IPS-20b (cell line): ENCODE data around the gene MARCHF9.
"Not testable (repeated sequence)": the region's sequence is repeated elsewhere in the genome, so short reads cannot be mapped to it uniquely, and the experiment has no call there.

ENCODE experiments used
- H3K27ac ChIP-seq: one replicate; pipeline ENCODE4 v1.5.1; 2013; ENCODE audit warnings: low read length
- H3K27me3 ChIP-seq: 2 replicates; pipeline ENCODE4 v1.6.1; 2013; ENCODE audit warnings: mild to moderate bottlenecking, low read length, inconsistent platforms; ENCODE audit not compliant: insufficient read depth
- H3K36me3 ChIP-seq: 2 replicates; pipeline ENCODE4 v1.6.1; 2013; ENCODE audit warnings: low read depth, mild to moderate bottlenecking, inconsistent platforms, low read length, moderate library complexity; ENCODE audit not compliant: insufficient read depth
- H3K4me1 ChIP-seq: 2 replicates; pipeline ENCODE4 v1.6.1; 2013; ENCODE audit warnings: mild to moderate bottlenecking, control low read depth, inconsistent platforms, low read length, moderate library complexity; ENCODE audit not compliant: insufficient read depth
- H3K4me3 ChIP-seq: 2 replicates; pipeline ENCODE4 v1.5.1; 2013; ENCODE audit warnings: mild to moderate bottlenecking, low read length, inconsistent platforms
- H3K9ac ChIP-seq: 2 replicates; pipeline ENCODE4 v1.6.1; 2013; ENCODE audit warnings: low read depth, mild to moderate bottlenecking, inconsistent platforms, low read length, moderate library complexity
- H3K9me3 ChIP-seq: 2 replicates; pipeline ENCODE4 v1.6.1; 2013; ENCODE audit warnings: mild to moderate bottlenecking, low read depth, low read length, inconsistent platforms; ENCODE audit not compliant: insufficient read depth

MARCHF9 gene

DNA sequence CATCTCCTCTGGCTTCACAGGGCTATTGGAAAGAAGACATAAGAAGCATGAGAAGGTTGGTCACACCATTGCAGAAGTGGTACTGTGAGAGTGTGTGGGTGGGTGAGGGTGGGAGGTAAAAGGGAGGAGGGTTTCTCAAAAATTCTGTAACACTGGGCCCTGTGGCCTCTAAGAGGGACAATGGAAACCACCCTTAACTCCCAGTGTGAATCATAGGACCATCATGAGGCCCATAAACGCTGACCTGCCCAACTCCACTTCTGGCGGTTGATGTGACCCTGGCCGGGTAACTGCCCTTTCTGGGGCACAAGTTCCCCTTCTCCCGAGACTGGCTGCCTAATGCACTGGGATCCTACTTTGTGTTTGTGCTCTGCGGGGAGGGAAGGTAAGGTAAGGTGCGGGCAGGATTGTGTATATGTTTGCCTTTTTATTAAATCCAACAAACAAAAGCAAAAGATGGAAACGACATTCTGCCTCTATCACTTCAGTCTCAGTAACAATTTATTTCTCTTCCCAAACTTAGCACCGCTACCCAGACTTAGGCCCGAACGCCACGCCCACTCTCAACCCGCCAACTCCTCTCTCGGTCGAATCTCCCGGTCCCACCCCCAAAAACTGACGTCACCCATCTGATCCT is 16.5 kb downstream of the MARCHF9 start:
- H3K9me3 ChIP-seq = no peaks in the 10 kb centered on the region
- peaks cover 5% of the 10 kb centered on the region; the same call in 1 of the 2 replicates for H3K4me1 ChIP-seq
- H3K27ac ChIP-seq = peak overlapping the region; percentile 70
- H3K9ac ChIP-seq = peak overlapping the region; percentile 99
- peaks cover 26% of the 10 kb centered on the region for H3K27me3 ChIP-seq
- H3K36me3 ChIP-seq = peaks cover 34% of the 10 kb centered on the region
- peak overlapping the region; percentile 99 for H3K4me3 ChIP-seq

DNA sequence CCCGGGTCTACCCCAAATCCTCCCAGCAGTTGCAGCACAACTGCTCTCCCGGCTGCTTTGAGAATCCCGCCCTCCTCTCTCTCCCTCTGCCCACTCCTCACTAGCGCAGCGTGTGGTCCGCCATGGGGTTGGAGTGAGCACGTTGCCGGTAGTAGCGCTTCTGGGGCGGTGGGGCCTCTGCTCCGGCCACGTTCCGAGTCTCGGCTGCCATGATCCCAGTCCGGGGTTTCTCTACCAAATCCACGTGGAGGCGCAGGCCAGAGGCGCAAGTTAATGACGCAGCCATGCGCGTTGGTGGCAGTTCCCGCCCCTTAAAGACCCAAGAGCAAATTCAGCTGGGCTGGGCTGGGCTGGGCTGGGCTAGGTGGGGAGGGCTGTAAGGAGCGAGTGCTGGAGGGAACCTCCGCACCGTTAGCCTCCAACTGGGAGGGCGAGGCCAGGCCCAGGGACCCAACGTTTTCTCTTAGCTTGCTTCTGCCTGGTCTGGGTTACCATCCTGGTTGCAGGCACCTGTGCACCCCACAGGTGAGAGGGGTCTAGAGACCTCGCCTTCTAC is 17.0 kb downstream of the MARCHF9 start, which contains the start of gene METTL1:
METTL1 (minus strand) TSS at position 233 of the 556 bp plus-strand sequence; CDS start at position 211, 22 bp downstream.
- peaks cover 4% of the 10 kb centered on the region; the same call in 1 of the 2 replicates for H3K4me1 ChIP-seq
- peak within 1 kb of the TSS; percentile 70 for H3K27ac ChIP-seq
- H3K9me3 ChIP-seq = no peaks in the 10 kb centered on the region
- peak within 1 kb of the TSS; percentile 99 for H3K9ac ChIP-seq
- H3K27me3 ChIP-seq = peaks cover 21% of the 10 kb centered on the region
- H3K4me3 ChIP-seq = peak within 1 kb of the TSS; percentile 99
- peaks cover 34% of the 10 kb centered on the region for H3K36me3 ChIP-seq

DNA sequence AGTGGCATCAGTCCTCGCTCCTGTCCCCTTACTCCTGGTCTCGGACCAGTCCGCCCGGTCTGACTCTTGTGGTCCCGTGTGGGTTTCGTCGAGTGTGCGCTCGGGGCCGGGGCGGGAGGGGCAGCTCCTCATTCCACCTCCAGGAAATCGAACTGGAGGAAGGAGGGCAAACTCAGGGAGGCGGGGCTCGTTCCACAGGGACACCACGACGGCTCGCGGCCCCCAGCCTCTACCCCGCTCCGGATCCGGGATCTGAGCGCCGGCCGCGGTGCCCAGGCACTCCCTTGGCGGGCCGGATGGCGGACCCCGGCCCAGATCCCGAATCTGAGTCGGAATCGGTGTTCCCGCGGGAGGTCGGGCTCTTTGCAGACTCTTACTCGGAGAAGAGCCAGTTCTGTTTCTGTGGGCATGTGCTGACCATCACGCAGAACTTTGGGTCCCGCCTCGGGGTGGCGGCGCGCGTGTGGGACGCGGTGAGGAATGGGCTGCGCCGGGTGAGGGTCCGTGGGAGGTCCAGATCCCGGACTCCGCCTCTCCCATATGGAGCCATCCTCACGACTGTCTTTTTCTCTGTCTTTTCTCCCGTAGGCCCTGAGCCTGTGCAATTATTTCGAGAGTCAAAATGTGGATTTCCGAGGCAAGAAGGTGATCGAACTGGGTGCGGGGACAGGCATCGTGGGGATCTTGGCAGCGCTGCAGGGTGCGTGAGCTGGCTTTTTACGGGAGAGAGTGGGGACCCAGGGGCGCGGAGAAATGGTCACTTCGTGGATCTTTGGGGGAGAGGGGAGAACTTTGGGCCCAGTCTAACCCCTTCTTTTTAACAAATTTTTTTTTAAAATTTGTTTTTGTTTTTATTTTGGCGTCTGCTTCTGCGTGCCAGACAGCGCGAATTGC is 17.8 kb downstream of the MARCHF9 start, which contains the start of gene EEF1AKMT3:
EEF1AKMT3 (plus strand) TSS at position 186 of the 894 bp plus-strand sequence; CDS start at position 297, 111 bp downstream.
- Histone ChIP-seq H3K27ac (peak within 1 kb of the TSS; percentile 70), H3K4me3 (peak within 1 kb of the TSS; percentile 99), H3K9me3 (no peaks in the 10 kb centered on the region), H3K36me3 (peaks cover 34% of the 10 kb centered on the region), H3K4me1 (no peaks in the 10 kb centered on the region; the same call in 1 of the 2 replicates), H3K9ac (peak within 1 kb of the TSS; percentile 99), H3K27me3 (peaks cover 13% of the 10 kb centered on the region)

DNA sequence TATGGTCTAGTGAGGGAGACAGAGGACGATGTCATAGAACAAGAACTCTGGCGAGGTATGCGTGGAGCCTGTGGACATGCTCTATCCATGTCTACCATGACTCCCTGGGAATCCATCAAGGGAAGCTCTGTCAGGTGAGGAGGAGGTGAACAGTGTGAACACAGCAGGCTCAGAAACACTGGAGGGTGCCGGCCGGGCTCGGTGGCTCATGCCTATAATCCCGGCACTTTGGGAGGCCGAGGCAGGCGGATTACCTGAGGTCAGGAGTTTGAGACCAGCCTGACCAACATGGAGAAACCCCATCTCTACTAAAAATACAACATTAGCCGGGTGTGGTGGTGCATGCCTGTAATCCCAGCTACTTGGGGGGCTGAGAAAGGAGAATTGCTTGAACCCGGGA is 19.7 kb downstream of the MARCHF9 start:
- H3K27ac ChIP-seq, H3K4me3 ChIP-seq, H3K4me1 ChIP-seq, H3K9ac ChIP-seq, H3K27me3 ChIP-seq, H3K9me3 ChIP-seq: not testable (repeated sequence)
- H3K36me3 ChIP-seq = peaks cover 14% of the 10 kb centered on the region

DNA sequence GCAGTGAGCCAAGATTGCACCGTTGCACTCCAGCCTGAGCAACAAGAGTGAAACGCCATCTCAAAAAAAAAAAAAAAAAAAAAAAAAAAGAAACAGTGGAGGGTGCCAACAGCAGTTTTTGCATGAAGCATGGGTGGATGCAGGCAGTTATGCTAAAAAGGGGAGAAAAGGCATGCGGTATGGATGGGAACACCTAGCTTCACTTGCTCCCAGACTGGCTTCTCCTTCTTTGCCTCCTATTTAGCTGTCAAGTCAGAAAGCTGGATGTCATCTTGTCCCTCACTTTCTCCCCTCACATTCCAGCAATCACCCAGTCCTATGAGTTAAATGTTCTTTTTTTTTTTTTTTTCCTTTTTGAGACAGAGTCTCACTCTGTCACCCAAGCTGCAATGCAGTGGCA is 20.1 kb downstream of the MARCHF9 start:
- H3K36me3 ChIP-seq = peaks cover 10% of the 10 kb centered on the region
- no peaks in the 10 kb centered on the region for H3K4me1 ChIP-seq
- H3K9ac ChIP-seq = no peak overlapping the region
- no peaks in the 10 kb centered on the region for H3K9me3 ChIP-seq
- peaks cover 10% of the 10 kb centered on the region; the same call in 1 of the 2 replicates for H3K27me3 ChIP-seq
- H3K27ac ChIP-seq = no peak overlapping the region
- no peak overlapping the region for H3K4me3 ChIP-seq

DNA sequence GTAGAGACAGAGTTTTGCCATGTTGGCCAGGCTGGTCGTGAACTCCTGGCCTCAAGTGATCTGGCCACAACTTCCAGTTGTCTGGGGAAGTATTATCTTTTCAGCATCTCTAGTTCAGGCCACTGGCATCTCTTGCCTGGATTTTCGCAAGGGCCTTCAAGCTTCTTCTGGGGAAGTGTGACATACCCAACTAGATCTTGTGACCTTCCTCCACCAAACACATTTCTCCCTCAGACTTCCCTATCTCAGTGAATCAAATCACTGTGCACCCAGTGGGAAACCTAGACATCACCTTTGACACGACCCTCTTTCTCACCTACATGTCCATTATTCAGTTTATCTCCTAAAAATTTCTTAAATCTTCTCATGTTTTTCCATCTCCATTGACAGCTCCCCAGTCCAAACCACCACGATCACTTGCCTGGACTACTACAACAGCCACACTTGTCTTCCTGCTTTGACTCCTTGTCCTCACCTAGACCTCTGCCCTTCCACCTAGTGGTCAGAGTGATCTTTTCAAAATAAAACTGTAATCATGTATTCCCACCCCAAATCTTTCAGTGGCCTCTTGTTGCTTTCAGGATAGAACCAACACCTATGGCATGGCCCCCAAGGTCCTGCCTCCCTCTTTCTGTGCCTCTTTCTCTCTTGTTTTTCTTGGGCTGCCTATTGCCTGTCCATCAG is 20.8 kb downstream of the MARCHF9 start:
- Histone ChIP-seq H3K9me3 (no peaks in the 10 kb centered on the region), H3K9ac (no peak overlapping the region), H3K4me1 (no peaks in the 10 kb centered on the region), H3K4me3 (no peak overlapping the region), H3K27me3 (peaks cover 10% of the 10 kb centered on the region; the same call in 1 of the 2 replicates), H3K36me3 (peaks cover 4% of the 10 kb centered on the region; the same call in 1 of the 2 replicates), H3K27ac (no peak overlapping the region)

DNA sequence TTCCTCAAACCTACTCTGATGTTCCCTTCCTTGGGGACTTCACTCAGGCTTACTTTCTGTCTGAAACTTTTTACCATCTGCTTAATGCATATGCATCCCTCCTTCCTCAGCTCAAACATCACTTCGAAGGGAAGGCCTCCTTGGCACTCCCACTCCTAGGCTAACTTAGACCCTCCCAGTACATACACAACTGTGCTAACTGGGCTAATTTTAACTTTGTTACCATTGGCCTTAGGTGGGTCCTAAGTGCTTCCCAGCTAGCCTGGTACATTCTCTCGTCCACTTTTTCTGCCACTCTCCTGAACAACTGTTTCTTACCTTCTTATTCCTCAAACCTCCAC is 21.3 kb downstream of the MARCHF9 start:
- Histone ChIP-seq H3K36me3 (no peaks in the 10 kb centered on the region), H3K4me1 (no peaks in the 10 kb centered on the region), H3K4me3 (no peak overlapping the region), H3K27ac (no peak overlapping the region), H3K27me3 (peaks cover 10% of the 10 kb centered on the region; the same call in 1 of the 2 replicates), H3K9ac (no peak overlapping the region), H3K9me3 (no peaks in the 10 kb centered on the region)

DNA sequence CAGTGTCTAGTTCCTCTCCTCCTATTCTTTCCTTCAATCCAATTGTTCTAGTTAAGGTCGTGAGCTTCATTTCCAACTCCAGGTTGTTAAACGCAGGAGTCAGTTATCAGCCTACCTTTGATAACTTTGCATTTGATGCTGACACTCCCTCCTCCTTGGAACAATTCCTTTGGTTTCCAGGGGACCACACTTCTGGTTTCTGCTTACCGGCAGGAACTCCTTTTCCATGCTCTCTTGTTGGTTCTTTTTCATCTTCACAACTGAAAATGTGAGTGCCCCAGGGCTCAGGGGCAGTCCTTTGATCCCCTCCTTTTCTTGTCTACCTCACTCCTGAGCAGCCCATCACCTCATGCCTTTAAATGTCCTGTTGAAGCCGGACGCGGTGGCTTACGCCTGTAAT is 22.5 kb downstream of the MARCHF9 start:
- H3K36me3 ChIP-seq = no peaks in the 10 kb centered on the region
- no peaks in the 10 kb centered on the region for H3K4me1 ChIP-seq
- no peaks in the 10 kb centered on the region for H3K9me3 ChIP-seq
- no peak overlapping the region for H3K27ac ChIP-seq
- H3K9ac ChIP-seq = no peak overlapping the region
- H3K27me3 ChIP-seq = peaks cover 10% of the 10 kb centered on the region; the same call in 1 of the 2 replicates
- H3K4me3 ChIP-seq = no peak overlapping the region

DNA sequence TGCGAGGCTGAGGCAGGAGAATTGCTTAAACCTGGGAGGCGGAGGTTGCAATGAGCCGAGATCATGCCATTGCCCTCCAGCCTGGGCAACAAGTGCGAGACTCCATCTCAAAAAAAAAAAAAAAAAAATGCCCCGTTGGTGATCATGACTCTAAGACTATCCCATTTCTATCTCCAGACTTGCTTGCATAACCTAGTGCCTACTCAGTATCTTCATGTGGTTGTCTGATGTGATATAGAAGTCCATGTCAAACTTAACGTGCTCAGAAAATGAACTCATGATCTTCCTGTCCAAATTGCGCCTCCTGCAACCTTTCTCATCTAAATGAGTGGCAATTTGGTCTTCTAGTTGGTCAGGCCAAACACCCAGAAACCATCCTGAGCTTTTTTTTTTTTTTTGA is 23.0 kb downstream of the MARCHF9 start:
- Histone ChIP-seq H3K9ac (no peak overlapping the region), H3K9me3 (no peaks in the 10 kb centered on the region), H3K4me3 (no peak overlapping the region), H3K36me3 (no peaks in the 10 kb centered on the region), H3K27me3 (peaks cover 8% of the 10 kb centered on the region; the same call in 1 of the 2 replicates), H3K27ac (no peak overlapping the region), H3K4me1 (no peaks in the 10 kb centered on the region)

DNA sequence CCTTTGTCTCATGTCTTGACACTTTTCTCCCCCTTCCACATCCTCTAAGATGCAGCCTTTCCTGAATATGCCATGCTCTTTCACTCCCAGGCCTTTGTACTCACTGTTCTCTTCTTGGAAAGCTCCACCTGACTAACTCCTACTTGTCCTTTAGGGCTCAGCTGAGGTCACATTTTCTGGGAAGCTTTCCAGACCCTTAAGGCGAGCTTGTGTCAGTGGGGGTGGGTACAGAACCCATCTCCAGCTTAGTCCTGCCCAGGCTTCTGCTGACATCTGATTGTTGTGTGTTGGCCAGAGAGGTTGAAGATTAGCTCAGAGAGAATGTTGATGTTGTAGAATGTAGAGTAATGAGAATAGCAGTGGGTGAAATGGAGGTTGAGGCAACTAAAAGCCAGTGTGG is 24.8 kb downstream of the MARCHF9 start:
- Histone ChIP-seq H3K9me3 (no peaks in the 10 kb centered on the region), H3K36me3 (peaks cover 8% of the 10 kb centered on the region; the same call in 1 of the 2 replicates), H3K27ac (no peak overlapping the region), H3K4me3 (no peak overlapping the region), H3K9ac (no peak overlapping the region), H3K27me3 (no peaks in the 10 kb centered on the region), H3K4me1 (no peaks in the 10 kb centered on the region)

DNA sequence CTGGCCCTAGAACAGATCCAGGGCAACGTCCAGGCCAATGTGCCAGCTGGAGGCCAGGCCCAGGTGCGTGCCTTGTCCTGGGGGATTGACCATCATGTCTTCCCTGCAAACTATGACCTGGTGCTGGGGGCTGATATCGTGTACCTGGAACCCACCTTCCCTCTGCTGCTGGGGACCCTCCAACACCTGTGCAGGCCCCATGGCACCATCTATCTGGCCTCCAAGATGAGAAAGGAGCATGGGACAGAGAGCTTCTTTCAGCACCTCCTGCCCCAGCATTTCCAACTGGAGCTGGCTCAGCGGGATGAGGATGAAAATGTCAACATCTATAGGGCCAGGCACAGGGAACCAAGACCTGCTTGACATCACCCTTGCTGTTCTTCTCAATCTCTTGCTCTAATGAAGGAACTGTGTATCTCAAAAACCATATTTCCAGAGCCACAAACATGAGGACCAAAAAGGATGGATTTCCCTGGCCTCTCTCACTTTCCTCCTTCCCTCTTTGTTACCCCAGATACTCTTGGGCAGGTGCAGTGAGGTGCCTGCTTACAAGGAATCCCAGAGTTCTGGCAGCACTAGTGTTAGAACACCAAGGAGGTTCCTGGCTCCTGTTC is 25.5 kb downstream of the MARCHF9 start:
- no peak overlapping the region for H3K27ac ChIP-seq
- H3K9ac ChIP-seq = no peak overlapping the region
- H3K36me3 ChIP-seq = peaks cover 12% of the 10 kb centered on the region; the same call in 1 of the 2 replicates
- H3K27me3 ChIP-seq = no peaks in the 10 kb centered on the region
- no peaks in the 10 kb centered on the region for H3K4me1 ChIP-seq
- H3K4me3 ChIP-seq = no peak overlapping the region
- no peaks in the 10 kb centered on the region for H3K9me3 ChIP-seq
